ENCODE results near the gene MDFIC. TPM values are rescaled to one million over a fixed set of nuclear protein-coding genes. Genes with fewer than 3 reads are reported as not detected.

MDFIC gene
- total RNA-seq, 1 donor from 2014 or later, result 172 TPM

DNA sequence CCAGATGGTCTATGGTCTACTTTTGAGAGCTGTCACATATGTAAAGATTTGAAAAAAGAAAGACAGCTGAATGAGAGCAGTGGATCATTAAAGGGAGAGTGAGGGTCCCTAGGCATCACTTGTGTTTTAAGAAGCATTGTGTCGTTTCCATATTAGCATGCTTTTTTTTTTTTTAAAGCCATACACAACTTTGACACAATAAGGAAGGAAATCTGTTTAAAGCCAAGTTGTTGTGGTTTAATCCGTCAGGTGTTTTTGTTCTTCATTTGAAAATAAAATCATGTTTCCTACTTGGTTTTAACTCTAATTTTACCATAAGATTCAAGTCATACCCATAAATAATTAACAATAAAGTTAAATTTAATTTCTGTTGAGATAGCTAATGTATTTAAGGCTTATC, 53.5 kb downstream of the MDFIC start:
- Mint-ChIP-seq H3K36me3 (ENCODE audit: low read depth) (peaks cover 30% of the 10 kb centered on the region), H3K27me3 (no peaks in the 10 kb centered on the region), H3K27ac (no peak overlapping the region), H3K4me1 (peaks cover 45% of the 10 kb centered on the region), H3K4me3 (no peak overlapping the region), H3K9me3 (no peaks in the 10 kb centered on the region)
- DNase-seq, result no peak
- intact Hi-C loops (cut with micrococcal nuclease), result loop anchor here (5.0 kb wide), 1 partner anchor 43 kb away; no protein-coding TSS in a partner anchor

DNA sequence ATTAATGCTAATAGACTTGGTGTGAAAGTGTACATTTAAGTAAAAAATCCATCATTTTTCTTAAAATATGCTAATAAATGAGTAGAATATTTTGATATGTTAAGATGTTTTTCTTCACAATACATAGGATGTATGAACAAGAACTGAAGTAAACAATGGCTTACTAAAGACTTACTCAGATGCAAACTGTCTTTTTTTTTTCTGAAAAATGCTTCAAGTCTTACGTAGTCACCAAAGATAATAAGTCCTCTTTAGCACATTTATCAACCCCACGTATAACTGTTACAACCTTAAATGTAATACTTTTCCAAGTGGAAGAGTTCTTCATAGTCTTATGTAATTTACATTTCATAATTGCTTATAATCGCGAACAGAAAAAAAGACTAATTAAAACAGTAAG, 54.8 kb downstream of the MDFIC start:
- intact Hi-C loops (cut with micrococcal nuclease), result loop anchor here (5.0 kb wide), 1 partner anchor 44 kb away; no protein-coding TSS in a partner anchor
- Mint-ChIP-seq H3K27ac (no peak overlapping the region), H3K9me3 (no peaks in the 10 kb centered on the region), H3K36me3 (ENCODE audit: low read depth) (peaks cover 33% of the 10 kb centered on the region), H3K4me1 (peaks cover 46% of the 10 kb centered on the region), H3K4me3 (no peak overlapping the region), H3K27me3 (no peaks in the 10 kb centered on the region)
- no peak for DNase-seq

DNA sequence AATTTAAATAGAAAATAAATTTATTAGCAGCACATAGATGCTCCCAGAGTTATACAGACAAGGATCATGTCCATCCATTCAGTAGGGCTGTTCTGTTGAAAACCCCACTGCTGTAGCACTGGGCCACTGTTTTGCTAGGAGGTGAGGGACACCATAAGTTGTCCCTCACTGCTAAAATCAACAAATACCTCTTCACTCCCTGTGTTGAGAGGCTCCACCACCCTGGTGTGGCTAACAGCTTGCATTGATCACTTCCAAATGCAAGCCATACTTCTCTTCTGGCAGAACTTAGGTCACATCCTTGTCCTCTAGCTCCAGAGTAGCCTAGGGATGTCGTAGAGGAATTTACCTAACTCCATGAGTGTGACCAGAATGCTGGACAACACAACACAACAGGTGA, 55.4 kb downstream of the MDFIC start:
- DNase-seq, result no peak
- peaks cover 39% of the 10 kb centered on the region for H3K36me3 Mint-ChIP-seq (ENCODE audit: low read depth)
- intact Hi-C loops (cut with micrococcal nuclease), result loop anchor here (5.0 kb wide), 1 partner anchor 45 kb away; no protein-coding TSS in a partner anchor
- peaks cover 47% of the 10 kb centered on the region for H3K4me1 Mint-ChIP-seq
- peaks cover 3% of the 10 kb centered on the region for H3K9me3 Mint-ChIP-seq
- H3K27me3 Mint-ChIP-seq, result no peaks in the 10 kb centered on the region
- H3K27ac Mint-ChIP-seq, result no peak overlapping the region
- H3K4me3 Mint-ChIP-seq, result no peak overlapping the region

DNA sequence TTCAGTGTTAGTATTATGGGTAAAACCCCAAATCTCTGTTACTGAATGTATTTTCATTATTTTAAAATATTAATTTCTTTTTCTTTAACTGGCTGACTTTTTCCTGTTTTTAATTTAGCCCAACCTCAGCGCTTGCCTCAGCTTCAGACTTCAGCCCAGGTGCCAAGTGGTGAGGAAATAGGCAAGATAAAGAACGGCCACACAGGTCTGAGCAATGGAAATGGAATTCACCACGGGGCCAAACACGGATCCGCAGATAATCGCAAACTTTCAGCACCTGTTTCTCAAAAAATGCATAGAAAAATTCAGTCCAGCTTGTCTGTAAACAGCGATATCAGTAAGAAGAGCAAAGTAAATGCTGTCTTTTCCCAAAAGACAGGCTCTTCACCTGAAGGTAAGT, 57.5 kb downstream of the MDFIC start:
- H3K27ac Mint-ChIP-seq, result no peak overlapping the region
- DNase-seq, result no peak
- peaks cover 3% of the 10 kb centered on the region for H3K9me3 Mint-ChIP-seq
- H3K36me3 Mint-ChIP-seq (ENCODE audit: low read depth), result peaks cover 52% of the 10 kb centered on the region
- no peaks in the 10 kb centered on the region for H3K27me3 Mint-ChIP-seq
- no peak overlapping the region for H3K4me3 Mint-ChIP-seq
- peaks cover 36% of the 10 kb centered on the region for H3K4me1 Mint-ChIP-seq
- intact Hi-C loops (cut with micrococcal nuclease), result loop anchor here (5.0 kb wide), 1 partner anchor 47 kb away; no protein-coding TSS in a partner anchor

DNA sequence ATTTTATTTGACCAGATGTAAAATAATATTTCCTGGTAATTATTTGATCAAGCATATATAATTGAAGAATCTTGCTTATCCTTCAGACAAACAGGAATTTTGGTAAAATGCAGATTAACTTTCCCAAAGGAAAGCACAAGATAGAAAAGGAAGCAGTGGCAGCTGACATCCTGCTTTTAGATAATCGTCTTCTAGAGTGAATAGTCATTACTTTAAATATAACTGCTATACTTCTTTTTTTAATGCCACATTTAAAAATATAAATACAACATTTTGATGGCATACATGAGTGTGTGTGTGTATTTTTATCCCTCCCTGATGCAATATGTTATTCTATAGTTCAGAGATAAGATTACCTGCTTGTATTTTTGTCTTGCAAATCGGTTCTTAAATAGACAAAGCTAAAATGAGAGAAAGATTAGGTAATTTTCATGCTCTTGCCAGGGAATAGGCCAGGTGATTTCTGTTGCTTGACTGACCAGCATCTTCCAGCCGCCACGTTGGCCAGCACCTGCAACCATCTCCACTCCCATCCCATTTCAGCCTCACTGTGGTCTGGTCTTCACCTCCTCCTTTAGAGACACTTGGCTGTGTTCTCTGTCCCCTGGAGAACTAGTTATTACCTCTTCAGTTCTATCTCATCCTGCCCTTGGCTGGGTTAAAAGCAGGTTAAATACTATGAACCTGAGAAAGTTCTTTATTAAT, 58.1 kb downstream of the MDFIC start:
- Mint-ChIP-seq H3K4me3 (no peak overlapping the region), H3K9me3 (peaks cover 3% of the 10 kb centered on the region), H3K36me3 (ENCODE audit: low read depth) (peaks cover 55% of the 10 kb centered on the region), H3K4me1 (peaks cover 35% of the 10 kb centered on the region), H3K27me3 (no peaks in the 10 kb centered on the region), H3K27ac (peak overlapping the region; percentile 17)
- intact Hi-C loops (cut with micrococcal nuclease), result loop anchor here (5.0 kb wide), 1 partner anchor 48 kb away; no protein-coding TSS in a partner anchor
- DNase-seq, result no peak

DNA sequence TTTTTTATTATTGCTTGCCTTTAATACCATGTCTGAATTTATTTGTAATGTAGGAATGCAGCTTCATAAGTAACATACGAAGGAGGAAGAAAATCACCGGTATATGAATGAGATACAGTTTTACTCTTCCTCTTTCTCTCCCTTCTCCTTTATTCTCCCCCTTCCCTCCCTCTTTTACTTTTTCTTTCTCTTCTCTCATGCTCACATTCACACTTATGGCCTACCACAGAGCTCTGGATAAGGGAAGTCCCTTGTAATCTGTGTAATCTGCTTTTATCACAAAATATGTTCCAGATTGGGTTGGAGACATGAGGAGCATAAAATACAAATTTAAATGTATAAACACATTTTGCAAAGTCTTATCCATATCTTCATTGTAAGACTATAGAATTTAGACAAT, 59.4 kb downstream of the MDFIC start:
- DNase-seq, result no peak
- Mint-ChIP-seq H3K9me3 (peaks cover 3% of the 10 kb centered on the region), H3K4me3 (peak overlapping the region; percentile 48), H3K36me3 (ENCODE audit: low read depth) (peaks cover 61% of the 10 kb centered on the region), H3K27me3 (no peaks in the 10 kb centered on the region), H3K4me1 (peaks cover 36% of the 10 kb centered on the region), H3K27ac (peak overlapping the region; percentile 15)
- intact Hi-C loops (cut with micrococcal nuclease), result no loop called here

DNA sequence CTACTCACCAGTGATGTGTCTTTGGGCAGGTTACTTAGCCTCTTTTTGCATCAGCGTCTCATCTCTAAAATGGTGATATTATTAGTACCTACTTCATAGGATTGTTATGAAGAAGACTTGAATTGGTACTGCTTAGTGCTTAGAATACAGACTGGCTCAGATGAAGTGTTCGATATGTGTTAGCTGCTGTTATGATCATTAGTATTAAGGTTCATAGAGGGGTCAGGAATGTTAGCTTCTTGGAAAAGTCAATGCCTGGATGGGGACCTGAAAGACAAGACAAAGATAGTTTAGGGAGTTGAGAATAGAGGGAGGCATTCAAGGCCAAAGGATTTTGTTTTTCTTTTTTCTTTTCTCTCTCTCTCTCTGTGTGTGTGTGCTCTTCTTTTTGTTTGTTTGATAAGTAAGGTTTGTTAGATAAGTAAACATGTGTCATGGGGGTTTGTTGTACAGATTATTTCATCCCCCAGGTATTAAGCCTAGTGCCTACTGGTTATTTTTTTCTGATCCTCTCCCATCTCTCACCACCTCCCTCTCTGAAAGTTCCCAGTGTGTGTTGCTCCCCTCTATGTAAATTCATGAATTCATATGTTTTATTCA, 63.3 kb downstream of the MDFIC start:
- DNase-seq, result no peak
- Mint-ChIP-seq H3K36me3 (ENCODE audit: low read depth) (peaks cover 63% of the 10 kb centered on the region), H3K27me3 (no peaks in the 10 kb centered on the region), H3K4me3 (no peak overlapping the region), H3K9me3 (peaks cover 3% of the 10 kb centered on the region), H3K27ac (peak overlapping the region; percentile 10), H3K4me1 (peaks cover 32% of the 10 kb centered on the region)
- intact Hi-C loops (cut with micrococcal nuclease), result no loop called here

DNA sequence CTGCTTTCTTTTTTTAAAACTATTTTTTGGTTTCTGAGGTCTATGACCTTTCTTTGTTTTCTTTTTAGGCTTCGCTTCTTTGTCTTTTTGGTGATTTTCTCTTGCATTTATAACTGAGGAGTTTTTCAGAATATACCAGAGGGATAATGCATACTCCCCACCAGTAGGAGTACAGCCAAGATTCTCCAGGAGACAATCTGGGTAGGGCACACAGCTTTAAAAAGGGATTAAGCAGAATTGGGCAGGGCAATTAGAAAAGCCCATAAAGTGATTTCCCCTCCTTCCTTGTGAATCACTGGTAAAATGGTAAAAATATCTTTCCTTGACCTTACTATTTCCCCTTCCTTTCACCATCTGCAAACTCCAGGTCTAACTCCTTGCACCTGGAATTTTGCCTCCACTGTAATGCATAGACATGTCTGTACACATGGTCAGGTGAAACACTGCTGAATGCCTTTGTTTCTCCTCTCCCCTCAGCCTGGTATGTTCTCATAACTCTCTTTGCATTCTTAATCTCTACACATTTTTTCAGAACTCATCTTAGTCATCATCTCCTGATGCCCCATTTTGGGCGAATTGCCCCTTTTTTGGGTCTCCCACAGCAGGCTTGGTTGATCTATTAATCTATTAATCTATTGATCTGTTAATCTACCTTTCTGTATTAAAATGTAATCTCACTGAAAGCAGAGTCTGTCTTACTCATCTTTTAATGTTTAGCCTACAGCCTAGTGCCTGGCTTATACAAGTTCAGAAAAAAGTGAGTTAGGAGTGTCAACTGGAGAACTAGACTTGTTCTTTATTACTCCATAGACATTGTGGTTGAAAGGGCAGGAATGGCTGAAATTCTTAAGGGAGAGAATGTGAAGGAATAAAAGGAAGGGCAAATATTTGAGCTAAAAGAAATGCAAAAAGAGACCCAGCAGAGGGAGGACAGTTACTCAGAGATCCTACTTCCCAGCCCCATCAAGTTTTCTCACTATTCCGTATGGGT, 64.6 kb downstream of the MDFIC start:
- H3K4me1 Mint-ChIP-seq, result peaks cover 23% of the 10 kb centered on the region
- H3K27ac Mint-ChIP-seq, result no peak overlapping the region

DNA sequence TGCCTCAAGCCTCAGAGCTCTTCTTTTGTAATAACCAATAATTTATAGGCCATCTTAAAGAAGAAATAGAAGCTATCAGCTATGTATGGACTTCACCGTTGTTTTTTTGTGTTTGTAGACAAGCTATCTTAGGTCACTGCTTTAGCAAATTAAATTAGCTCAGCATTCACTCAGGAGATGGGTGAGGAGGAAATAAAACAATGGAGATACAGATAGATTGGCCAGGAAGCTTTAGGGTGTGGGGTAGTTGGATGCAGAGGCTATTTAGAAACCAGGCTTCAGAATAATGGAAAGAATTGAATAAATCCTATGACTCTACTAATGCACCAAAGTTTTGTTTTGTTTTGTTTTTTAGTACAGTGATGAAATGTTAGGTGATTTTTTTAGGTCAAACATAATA, 66.1 kb downstream of the MDFIC start:
- DNase-seq, result no peak
- no peaks in the 10 kb centered on the region for H3K27me3 Mint-ChIP-seq
- no peak overlapping the region for H3K4me3 Mint-ChIP-seq
- peaks cover 20% of the 10 kb centered on the region for H3K4me1 Mint-ChIP-seq
- H3K27ac Mint-ChIP-seq, result no peak overlapping the region
- no peaks in the 10 kb centered on the region for H3K9me3 Mint-ChIP-seq
- H3K36me3 Mint-ChIP-seq (ENCODE audit: low read depth), result peaks cover 53% of the 10 kb centered on the region
- intact Hi-C loops (cut with micrococcal nuclease), result no loop called here

More for the DNA sequence above, 64.6 kb downstream of the MDFIC start:
- Mint-ChIP-seq H3K4me3 (no peak overlapping the region), H3K36me3 (ENCODE audit: low read depth) (peaks cover 59% of the 10 kb centered on the region), H3K27me3 (no peaks in the 10 kb centered on the region), H3K9me3 (peaks cover 3% of the 10 kb centered on the region)
- DNase-seq, result no peak
- intact Hi-C loops (cut with micrococcal nuclease), result no loop called here

DNA sequence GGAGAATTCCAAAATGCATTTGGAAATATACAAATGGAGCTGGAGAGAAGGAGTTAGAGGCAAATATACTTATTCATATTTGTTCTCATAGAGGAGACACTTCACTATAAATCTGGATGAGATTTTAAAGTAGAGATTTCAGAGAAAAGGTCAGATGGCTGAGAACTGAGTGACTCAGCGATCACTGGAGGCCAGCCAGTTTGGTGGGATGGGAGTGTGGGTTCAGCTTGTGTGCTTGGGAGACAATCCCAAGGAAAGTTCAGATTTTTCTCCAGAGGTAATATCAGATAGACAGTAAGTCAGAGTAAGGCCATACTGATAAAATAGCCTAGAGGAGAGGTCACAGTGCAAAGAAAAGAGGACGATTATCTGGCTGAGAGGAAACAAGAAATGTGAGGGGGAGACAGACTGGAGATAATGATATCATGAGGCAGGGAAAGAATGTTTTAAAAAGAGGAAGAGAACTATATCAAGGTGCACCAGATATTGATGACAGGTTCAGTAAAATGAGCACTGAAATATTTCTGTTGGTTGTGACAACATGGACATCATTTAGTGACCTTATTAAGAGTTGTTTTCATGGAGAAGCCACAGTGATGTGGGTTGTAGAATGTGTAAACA, 67.0 kb downstream of the MDFIC start:
- Mint-ChIP-seq H3K36me3 (ENCODE audit: low read depth) (peaks cover 54% of the 10 kb centered on the region), H3K4me1 (peaks cover 27% of the 10 kb centered on the region), H3K27me3 (no peaks in the 10 kb centered on the region), H3K27ac (no peak overlapping the region), H3K9me3 (peaks cover 3% of the 10 kb centered on the region), H3K4me3 (no peak overlapping the region)
- DNase-seq, result no peak
- intact Hi-C loops (cut with micrococcal nuclease), result no loop called here

DNA sequence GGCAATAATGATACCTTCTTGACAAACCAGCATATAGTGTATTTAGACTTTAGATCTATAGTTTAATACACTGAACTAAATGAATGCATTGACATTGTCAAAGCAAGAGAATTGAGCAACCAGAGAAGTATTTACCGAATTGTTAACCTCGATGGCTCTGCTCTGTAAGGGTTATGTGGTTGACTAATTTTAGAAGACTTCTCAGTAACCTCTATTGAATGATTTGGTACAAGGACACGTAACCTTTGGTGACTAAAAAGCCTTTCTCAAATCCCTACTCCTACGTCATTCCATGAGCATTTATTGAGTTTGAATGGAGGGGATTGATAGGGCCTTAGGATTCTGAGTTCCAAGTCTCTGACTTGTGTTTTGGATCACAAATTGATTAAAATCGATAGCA, 67.6 kb downstream of the MDFIC start:
- DNase-seq, result no peak
- Mint-ChIP-seq H3K9me3 (peaks cover 3% of the 10 kb centered on the region), H3K4me1 (peaks cover 30% of the 10 kb centered on the region), H3K36me3 (ENCODE audit: low read depth) (peaks cover 56% of the 10 kb centered on the region), H3K27me3 (no peaks in the 10 kb centered on the region), H3K27ac (no peak overlapping the region), H3K4me3 (no peak overlapping the region)
- intact Hi-C loops (cut with micrococcal nuclease), result no loop called here

DNA sequence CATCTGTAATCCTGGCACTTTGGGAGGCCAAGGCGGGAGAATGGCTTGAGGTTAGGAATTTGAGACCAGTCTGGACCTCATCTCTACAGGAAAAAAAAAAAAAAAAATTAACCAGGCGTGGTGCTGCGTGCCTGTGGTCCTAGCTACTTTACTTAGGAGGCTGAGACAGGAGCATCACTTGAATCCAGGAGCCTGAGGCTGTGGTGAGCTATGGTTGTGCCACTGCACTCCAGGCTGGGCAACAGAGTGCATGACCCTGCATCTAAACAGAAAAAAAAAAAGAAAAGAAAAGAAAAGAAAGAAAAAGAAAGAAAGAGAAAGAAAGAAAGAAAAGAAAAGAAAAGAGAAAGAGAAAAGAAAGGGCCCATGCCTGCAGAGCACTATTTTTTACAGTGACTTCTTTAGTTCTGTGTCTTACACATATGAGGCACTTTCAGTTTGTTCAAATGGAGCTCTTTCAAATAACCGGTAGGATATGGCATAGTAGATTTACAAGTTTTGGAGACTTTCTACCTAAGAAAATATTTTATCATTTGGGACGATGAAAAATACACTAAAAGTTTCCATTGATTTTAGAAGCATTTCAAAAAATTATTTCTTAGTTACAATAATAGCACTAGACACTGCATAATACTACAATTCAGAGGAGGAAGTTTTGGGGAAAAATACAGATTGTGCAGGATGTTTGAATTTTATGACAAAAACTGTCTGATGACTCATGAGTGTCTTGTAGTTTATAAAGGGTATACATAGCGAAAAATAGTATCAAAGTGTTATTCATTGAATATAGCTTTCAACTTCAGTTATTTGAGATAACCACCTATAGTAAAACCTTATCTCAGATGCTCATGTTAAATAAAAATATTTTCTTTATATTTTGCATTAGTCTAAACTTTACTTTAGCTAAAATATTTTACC, 75.9 kb downstream of the MDFIC start:
- H3K9me3 Mint-ChIP-seq, result peaks cover 14% of the 10 kb centered on the region
- intact Hi-C loops (cut with micrococcal nuclease), result no loop called here
- H3K4me3 Mint-ChIP-seq, result peak overlapping the region; percentile 48
- DNase-seq, result no peak
- no peaks in the 10 kb centered on the region for H3K27me3 Mint-ChIP-seq
- peaks cover 49% of the 10 kb centered on the region for H3K4me1 Mint-ChIP-seq
- peaks cover 64% of the 10 kb centered on the region for H3K36me3 Mint-ChIP-seq (ENCODE audit: low read depth)
- peak overlapping the region; percentile 70 for H3K27ac Mint-ChIP-seq
